ENCODE data around the gene FAM110D. TPM values are rescaled to one million over a fixed set of nuclear protein-coding genes. Genes with fewer than 3 reads are reported as not detected.

The FAM110D gene
- total RNA-seq, 1 donor from 2014 or later = 0.82 TPM

GRCh38 chr1:26181586-26182382 lies 22.9 kb downstream of the FAM110D start:
- no peak for FAIRE-seq
- DNase-seq (ENCODE audit: low spot score in 2 of 2) = no peak

GRCh38 chr1:26182383-26182696 lies 23.5 kb downstream of the FAM110D start:
- no peak for DNase-seq (ENCODE audit: low spot score in 2 of 2)
- FAIRE-seq = no peak

DNA sequence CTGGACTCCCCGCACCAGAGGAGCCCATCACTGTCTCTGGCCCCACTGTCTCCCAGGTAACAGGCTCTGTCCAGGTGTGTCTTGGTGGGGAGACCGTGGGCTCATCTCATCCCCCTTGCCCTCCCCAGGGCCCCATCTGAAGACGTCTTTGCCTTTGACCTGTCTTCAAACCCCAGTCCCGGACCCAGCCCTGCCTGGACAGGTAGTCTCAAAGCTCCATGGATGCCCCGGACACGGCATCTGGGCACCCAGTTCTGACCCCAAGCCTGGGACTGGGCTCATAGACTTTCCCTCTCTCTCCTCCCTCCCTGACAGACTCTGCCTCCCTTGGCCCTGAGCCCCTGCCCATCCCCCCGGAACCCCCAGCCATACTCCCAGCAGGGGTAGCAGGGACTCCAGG lies 25.2 kb downstream of the FAM110D start:
- FAIRE-seq = no peak
- DNase-seq (ENCODE audit: low spot score in 2 of 2) = no peak

DNA sequence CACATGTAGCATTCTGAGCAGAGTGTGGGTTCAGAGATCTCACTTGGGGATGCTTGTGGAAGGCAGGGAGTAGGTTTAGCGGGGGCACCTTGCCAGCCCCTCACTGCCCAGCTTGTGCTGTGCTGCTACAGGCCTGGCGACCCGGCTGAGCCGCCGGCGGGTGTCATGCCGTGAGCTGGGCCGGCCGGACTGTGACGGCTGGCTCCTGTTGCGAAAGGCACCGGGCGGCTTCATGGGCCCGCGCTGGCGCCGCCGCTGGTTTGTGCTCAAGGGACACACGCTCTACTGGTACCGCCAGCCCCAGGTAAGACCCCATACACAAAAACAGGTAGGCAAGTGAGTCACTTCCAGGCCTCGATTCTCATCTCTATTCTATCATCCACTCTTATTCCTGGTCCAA lies 26.0 kb downstream of the FAM110D start:
- FAIRE-seq (no peak), DNase-seq (ENCODE audit: low spot score in 2 of 2) (no peak)

- DNase-seq (ENCODE audit: low spot score in 2 of 2) = no peak
Measured at GRCh38 chr1:26187882-26188281, 29.0 kb downstream of the FAM110D start.

GRCh38 chr1:26188477-26188876 lies 29.6 kb downstream of the FAM110D start:
- FAIRE-seq (no peak), DNase-seq (ENCODE audit: low spot score in 2 of 2) (no peak)

More at GRCh38 chr1:26187882-26188281, 29.0 kb downstream of the FAM110D start:
- no peak for FAIRE-seq

- no peak for DNase-seq (ENCODE audit: low spot score in 2 of 2)
- FAIRE-seq = no peak
Measured at GRCh38 chr1:26189331-26189730, 30.5 kb downstream of the FAM110D start.

DNA sequence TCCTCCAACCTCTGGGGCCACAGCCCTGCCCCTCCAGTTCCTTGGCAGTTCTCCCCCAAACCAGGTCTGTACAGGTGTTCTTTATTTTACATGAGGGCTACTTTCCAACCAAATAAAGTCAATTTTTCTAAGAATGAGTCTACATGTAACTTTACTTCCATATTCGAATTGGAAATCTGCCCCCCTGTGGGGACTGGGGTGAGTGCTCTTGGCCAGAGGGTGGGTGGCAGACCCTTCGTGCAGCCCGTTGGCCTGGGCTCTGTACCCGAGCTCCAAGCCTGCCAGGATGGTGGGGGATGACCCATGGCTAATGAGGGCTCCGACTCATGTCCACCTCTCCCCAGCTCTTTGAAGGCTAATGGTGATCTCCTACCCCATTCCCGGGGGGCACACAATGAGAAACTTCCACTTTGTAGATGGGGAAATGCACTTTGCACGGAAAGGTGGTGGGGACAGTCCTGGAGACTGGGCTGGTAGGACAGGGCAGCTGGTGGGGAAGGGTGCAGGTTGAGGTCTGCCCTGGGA lies 30.9 kb downstream of the FAM110D start:
- FAIRE-seq (no peak), DNase-seq (ENCODE audit: low spot score in 2 of 2) (no peak)

DNA sequence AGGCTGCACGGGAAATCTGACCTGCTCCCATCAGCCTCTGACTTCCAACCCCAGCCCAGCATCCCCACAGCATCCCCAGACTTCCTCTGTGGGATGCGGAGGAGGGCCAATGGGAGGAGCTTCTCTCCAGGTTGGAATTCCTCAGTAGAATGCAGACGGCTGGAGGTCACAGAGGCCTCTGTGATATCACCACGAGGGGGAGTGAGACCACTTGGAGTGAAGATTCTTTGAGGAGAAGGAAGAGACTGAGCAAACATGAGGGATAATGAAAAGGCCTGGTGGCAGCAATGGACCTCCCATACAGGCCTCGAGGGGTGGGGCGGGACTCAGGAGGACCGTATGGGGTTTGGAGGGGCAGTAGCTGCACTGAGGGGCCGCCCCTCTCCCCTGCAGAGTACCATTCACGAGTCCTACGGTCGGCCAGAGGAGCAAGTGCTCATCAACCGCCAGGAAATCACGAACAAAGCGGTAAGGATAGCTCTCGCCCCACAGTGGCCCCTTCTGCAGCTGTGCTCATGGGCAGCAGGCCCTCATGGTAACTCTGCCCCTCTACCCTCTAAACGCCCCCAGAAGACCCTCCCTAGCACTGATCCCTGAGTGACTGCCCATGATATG lies 31.6 kb downstream of the FAM110D start, which contains the start of gene CATSPER4:
TSS of gene CATSPER4 (plus strand) at position 230 of the 615 bp plus-strand sequence. CDS start at position 256, 26 bp downstream.
- FAIRE-seq = no peak
- no peak for DNase-seq (ENCODE audit: low spot score in 2 of 2)

DNA sequence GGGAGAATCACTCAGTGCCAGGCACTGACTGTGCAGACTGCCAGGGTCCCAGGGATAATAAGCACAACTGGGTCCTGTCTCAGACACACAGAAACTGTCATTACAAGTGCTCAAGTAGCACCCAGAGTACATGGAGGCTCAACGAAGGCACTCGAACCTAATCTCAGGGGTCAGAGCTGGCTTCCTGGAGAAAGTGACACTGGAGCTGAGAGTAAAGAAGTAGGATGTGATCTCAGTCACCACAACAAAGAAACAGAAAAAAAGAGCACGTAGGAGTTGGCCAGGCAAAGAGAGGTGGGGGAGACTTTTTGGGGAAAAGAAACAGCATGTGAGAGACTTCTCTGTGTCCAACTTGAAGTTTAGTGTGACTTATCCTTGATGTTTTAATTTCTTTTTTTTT lies 32.9 kb downstream of the FAM110D start:
- FAIRE-seq = no peak
- no peak for DNase-seq (ENCODE audit: low spot score in 2 of 2)

- DNase-seq (ENCODE audit: low spot score in 2 of 2) (no peak), FAIRE-seq (no peak)
Measured at GRCh38 chr1:26195805-26196204, 36.9 kb downstream of the FAM110D start.

DNA sequence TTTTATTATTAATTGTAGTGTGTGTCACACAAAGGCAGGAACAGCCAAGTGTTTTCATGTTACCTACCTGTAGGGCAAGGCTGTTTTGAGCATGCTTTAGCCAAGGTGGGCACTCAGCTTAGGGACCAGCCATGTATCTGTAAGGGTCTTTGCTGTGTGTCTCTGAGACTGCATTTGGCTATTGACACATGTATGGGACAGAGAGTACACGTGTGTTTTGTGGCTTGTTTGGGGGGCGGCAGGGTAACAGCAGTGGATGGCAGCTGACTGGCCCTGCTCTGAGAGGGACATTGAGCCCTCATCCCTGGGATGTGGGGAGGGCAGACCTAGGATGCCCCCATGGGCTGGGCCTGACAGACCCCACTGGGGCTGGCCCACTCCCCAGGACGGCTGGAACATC lies 38.4 kb downstream of the FAM110D start:
- DNase-seq (ENCODE audit: low spot score in 2 of 2) = no peak
- FAIRE-seq = no peak

- no peak for DNase-seq (ENCODE audit: low spot score in 2 of 2)
- FAIRE-seq = no peak
Measured at GRCh38 chr1:26197813-26198212, 38.9 kb downstream of the FAM110D start.

DNA sequence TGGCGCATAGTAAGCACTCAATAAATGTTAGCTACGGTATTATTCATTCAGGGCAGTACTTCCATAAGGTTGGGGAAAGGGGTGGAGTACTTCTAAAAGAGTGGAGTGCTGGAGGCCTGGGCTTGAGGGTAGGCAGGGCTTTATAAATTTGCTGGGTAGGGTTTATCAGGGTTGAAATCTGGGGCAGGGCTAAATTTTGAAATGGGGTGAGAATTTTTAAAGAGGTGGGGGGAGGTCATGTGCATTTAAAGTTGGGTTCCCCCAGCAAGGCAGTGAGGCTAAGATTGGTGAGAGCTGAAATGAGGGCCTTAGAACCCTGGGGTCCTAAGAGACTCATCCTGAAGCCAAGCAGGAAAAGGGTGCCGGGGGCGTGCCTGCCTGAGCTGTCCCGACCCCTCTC lies 41.5 kb downstream of the FAM110D start:
- no peak for FAIRE-seq
- DNase-seq (ENCODE audit: low spot score in 2 of 2) = no peak

DNA sequence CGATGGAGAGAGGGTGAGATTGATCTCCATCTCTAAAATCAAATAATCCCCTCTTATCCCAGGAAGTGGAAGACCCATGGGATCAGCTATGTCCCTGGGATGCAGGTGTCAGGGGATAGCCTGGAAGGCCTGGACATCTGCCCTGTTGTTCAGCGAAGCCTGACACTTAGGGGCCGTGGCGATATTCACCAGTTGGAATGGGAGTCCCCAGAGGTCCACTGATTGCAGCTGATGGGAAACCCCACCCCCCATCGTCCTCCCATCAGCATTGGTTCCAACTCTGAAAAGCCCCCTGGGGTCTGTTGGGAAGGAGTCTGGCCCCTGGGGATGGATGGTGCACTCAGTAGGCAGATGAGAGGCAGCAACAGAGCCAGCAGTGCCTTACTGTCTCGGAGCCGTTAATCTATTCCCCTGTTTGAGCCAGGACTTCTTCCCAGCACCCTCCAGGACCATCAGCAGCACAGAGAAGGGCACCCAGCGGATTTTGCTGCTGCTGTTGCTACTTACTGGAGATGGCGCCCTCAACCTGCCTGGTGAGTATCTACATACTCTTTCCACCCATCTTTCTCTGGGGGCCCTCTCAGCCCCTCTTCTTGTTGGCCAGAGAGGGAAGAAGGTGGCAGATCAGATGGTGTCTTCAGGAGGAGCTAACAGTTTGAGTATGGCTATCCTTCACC lies 44.9 kb downstream of the FAM110D start:
- no peak for DNase-seq (ENCODE audit: low spot score in 2 of 2)
- FAIRE-seq = no peak

DNA sequence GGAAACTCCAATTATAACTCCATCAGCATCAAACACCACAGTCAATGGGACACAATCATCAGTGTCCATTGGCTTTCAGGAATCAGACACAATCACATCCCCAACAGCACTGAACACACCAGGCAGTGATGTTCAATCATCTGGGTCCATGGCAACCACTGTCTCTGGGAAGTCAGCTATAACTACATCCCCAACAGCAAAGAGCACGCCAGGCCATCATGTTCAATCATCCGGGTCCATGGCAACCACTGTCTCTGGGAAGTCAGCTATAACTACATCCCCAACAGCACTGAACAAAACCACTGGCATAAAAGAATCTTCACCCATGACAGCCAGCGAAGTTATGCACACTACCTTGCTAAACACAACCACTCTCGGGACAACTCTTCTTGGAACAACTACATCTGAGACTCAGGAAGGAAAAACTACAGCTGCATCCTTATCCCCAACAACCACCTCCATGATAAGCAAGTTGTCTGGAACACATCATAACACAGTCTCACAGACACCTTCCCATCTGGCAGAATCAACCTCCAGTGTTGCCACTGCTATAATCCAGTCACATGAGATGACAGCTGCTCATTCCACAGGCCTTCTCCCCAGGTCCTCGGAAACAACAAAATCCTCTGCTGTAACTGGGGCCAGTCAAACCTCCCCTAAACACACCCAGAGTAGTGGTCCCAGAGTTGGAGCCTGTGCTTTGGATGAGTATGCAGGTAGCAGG lies 51.4 kb downstream of the FAM110D start:
- no peak for DNase-seq (ENCODE audit: low spot score in 2 of 2)

GRCh38 chr1:26212726-26213125 lies 53.8 kb downstream of the FAM110D start:
- no peak for DNase-seq (ENCODE audit: low spot score in 2 of 2)
- no peak for FAIRE-seq

More for the DNA sequence above, 51.4 kb downstream of the FAM110D start:
- FAIRE-seq = no peak

- no peak for FAIRE-seq
- DNase-seq (ENCODE audit: low spot score in 2 of 2) = no peak
Measured at GRCh38 chr1:26213335-26213905, 54.5 kb downstream of the FAM110D start.
